Skin epidermis (tissue), 12 donors: ENCODE measurements around the gene DEFB108B.
"Not testable (repeated sequence)": the region's sequence is repeated elsewhere in the genome, so short reads cannot be mapped to it uniquely, and the experiment has no call there.

ENCODE experiments used
- H3K27ac ChIP-seq, 21 experiments: fragments of 200-600 bp; sonication (generic) in 11 of 21; one replicate each; pipeline ENCODE4 v1.5.0; 2020; ENCODE audit warnings: mild to moderate bottlenecking in 3 of 21, inconsistent platforms in 2 of 21, moderate library complexity in 2 of 21
- H3K4me3 ChIP-seq, 7 experiments: fragments of 200-600 bp; sonication (generic) in 2 of 7; one replicate each; pipeline ENCODE4 v1.5.0; 2020; ENCODE audit warnings: inconsistent platforms in 2 of 7, mild to moderate bottlenecking in 2 of 7, moderate library complexity in 1 of 7

DEFB108B gene

GRCh38 chr11:71832811-71833210, at the start of gene DEFB108B:
TSS of gene DEFB108B (plus strand) at chr11:71833200. CDS start at chr11:71833200, 0 bp downstream.
- H3K4me3 ChIP-seq, H3K27ac ChIP-seq: not testable (repeated sequence)

GRCh38 chr11:71786114-71786847, 46.7 kb upstream of the DEFB108B start:
- Histone ChIP-seq H3K4me3 (peak overlapping the region; percentile 40 to 73 (median 52)), H3K27ac (peak overlapping the region in 17 of 21 experiments; percentile 54 to 95 (median 73))

GRCh38 chr11:71786848-71787097, 46.2 kb upstream of the DEFB108B start:
- H3K4me3 ChIP-seq: peak overlapping the region; percentile 45 to 74 (median 68)
- peak overlapping the region in 9 of 21 experiments; percentile 70 to 95 (median 92) for H3K27ac ChIP-seq

GRCh38 chr11:71787098-71787823, 45.7 kb upstream of the DEFB108B start:
- peak overlapping the region; percentile 45 to 74 (median 68) for H3K4me3 ChIP-seq
- H3K27ac ChIP-seq: peak overlapping the region in 20 of 21 experiments; percentile 19 to 96 (median 79)

GRCh38 chr11:71787824-71788454, 45.1 kb upstream of the DEFB108B start:
- peak overlapping the region in 20 of 21 experiments; percentile 19 to 96 (median 79) for H3K27ac ChIP-seq
- H3K4me3 ChIP-seq: peak overlapping the region; percentile 43 to 74 (median 68)

- H3K4me3 ChIP-seq, H3K27ac ChIP-seq: not testable (repeated sequence)
Observed at GRCh38 chr11:71789444-71790196, 43.4 kb upstream of the DEFB108B start.

GRCh38 chr11:71791111-71791510, 41.9 kb upstream of the DEFB108B start:
- not testable (repeated sequence) for H3K27ac ChIP-seq, H3K4me3 ChIP-seq

- H3K27ac ChIP-seq, H3K4me3 ChIP-seq: not testable (repeated sequence)
Observed at GRCh38 chr11:71792621-71793235, 40.3 kb upstream of the DEFB108B start.

GRCh38 chr11:71794386-71795040, 38.5 kb upstream of the DEFB108B start:
- H3K27ac ChIP-seq: not testable (repeated sequence)

GRCh38 chr11:71795236-71795635, 37.8 kb upstream of the DEFB108B start:
- H3K4me3 ChIP-seq, H3K27ac ChIP-seq: not testable (repeated sequence)

More at GRCh38 chr11:71794386-71795040, 38.5 kb upstream of the DEFB108B start:
- H3K4me3 ChIP-seq: not testable (repeated sequence)

- H3K27ac ChIP-seq, H3K4me3 ChIP-seq: not testable (repeated sequence)
Observed at GRCh38 chr11:71796016-71796415, 37.0 kb upstream of the DEFB108B start.

GRCh38 chr11:71796781-71797180, 36.2 kb upstream of the DEFB108B start:
- not testable (repeated sequence) for H3K4me3 ChIP-seq, H3K27ac ChIP-seq

- not testable (repeated sequence) for H3K4me3 ChIP-seq, H3K27ac ChIP-seq
Observed at GRCh38 chr11:71799556-71800128, 33.4 kb upstream of the DEFB108B start.

- H3K27ac ChIP-seq, H3K4me3 ChIP-seq: not testable (repeated sequence)
Observed at GRCh38 chr11:71800335-71800953, 32.6 kb upstream of the DEFB108B start.

GRCh38 chr11:71801026-71801425, 32.0 kb upstream of the DEFB108B start:
- not testable (repeated sequence) for H3K27ac ChIP-seq, H3K4me3 ChIP-seq

GRCh38 chr11:71802874-71803273, 30.1 kb upstream of the DEFB108B start:
- not testable (repeated sequence) for H3K27ac ChIP-seq, H3K4me3 ChIP-seq

- not testable (repeated sequence) for H3K4me3 ChIP-seq, H3K27ac ChIP-seq
Observed at GRCh38 chr11:71804158-71804947, 28.6 kb upstream of the DEFB108B start.
